Smooth muscle cell of the umbilical artery (primary cell): Measurements from ENCODE around the gene ADPRM. TPM values are rescaled to one million over a fixed set of nuclear protein-coding genes. Genes with fewer than 3 reads are reported as not detected.

Source experiments
- total RNA-seq: library from RNA; depleted of rRNA; stranded (reverse); fragments of >200 nt; gene quantifications from 2 replicates; pipeline ENCODE4 v1.2.3, GENCODE V29; 2014

The ADPRM gene, protein sequence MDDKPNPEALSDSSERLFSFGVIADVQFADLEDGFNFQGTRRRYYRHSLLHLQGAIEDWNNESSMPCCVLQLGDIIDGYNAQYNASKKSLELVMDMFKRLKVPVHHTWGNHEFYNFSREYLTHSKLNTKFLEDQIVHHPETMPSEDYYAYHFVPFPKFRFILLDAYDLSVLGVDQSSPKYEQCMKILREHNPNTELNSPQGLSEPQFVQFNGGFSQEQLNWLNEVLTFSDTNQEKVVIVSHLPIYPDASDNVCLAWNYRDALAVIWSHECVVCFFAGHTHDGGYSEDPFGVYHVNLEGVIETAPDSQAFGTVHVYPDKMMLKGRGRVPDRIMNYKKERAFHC
- 10.8 and 19.0 TPM in 2 replicates for total RNA-seq

DNA sequence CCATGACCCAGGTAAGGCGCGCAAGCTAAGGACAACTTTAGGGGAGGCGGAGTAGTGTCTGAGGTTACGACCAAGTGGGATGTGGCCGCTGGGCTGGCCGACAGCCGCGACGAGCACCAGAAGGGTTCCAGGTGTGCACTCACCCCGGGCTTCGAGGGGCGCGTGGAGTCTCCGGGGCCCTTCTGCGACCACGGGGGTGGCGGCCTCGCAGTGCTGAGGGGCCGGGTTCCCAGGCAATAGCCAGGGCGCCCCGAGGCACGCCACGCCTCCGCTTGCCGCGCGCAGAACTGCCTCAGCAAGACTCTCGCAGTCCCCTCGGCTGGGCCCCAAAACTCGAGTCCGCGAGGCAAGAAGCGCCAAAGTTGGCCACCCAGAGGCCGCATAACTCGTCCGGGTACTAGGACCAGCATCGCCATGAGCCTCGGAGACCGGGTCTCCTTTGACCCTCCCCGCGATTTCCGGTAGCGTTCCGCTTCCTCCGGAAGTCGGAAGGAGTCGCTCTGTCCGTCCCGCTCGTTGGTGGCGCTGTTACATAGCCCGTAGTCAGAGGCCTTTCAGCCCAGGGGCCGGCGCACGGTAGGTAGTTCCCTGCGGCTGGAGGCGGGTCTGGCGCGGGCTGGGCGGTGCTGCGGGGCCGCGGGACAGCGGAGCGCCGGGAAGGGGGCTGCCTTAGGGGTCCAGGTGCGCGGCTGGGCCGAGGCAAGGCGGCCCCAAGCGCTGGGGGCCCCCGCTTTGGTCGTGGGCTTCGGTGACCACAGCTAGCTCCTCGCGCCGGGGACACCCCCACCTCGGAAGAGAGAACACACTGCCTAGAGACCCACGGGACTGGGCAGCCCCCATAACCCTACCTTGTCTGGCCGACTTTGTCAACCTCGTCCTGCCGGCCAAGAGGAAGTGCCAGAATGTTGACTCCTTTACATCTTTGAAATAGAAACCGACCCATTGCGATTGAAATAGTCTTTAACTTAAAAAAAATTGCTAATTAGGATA lies at the start of gene ADPRM, which contains the start of gene SCO1:
TSS of gene ADPRM (plus strand) at position 503 of the 990 bp plus-strand sequence. CDS start 7,333 bp downstream, outside the sequence.
TSS of gene SCO1 (minus strand) at position 442 of the 990 bp plus-strand sequence. CDS start at position 416, 26 bp downstream.

DNA sequence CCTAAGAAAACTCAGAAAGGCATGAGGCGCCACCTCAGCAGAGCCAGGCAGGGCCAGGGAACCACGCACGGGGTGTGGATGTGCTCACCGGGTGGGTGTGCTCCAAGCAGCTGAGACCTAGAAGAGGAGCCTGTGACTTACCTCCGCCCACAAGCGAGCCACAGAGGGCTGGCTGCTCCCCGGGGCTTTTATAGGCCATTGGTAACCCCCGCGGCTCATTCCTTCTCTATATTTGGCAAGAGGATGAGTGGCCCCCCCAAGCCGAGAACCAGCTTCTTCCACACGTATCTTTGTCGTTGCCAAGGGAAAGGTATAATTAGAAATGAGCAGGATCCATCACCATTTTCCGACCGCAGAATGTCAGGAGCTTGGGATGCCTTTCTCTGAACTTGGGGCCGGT lies 40.2 kb upstream of the ADPRM start, which contains the start of gene MYH3:
TSS of gene MYH3 (minus strand) at position 162 of the 400 bp plus-strand sequence. CDS start 2,245 bp downstream, outside the sequence.

DNA sequence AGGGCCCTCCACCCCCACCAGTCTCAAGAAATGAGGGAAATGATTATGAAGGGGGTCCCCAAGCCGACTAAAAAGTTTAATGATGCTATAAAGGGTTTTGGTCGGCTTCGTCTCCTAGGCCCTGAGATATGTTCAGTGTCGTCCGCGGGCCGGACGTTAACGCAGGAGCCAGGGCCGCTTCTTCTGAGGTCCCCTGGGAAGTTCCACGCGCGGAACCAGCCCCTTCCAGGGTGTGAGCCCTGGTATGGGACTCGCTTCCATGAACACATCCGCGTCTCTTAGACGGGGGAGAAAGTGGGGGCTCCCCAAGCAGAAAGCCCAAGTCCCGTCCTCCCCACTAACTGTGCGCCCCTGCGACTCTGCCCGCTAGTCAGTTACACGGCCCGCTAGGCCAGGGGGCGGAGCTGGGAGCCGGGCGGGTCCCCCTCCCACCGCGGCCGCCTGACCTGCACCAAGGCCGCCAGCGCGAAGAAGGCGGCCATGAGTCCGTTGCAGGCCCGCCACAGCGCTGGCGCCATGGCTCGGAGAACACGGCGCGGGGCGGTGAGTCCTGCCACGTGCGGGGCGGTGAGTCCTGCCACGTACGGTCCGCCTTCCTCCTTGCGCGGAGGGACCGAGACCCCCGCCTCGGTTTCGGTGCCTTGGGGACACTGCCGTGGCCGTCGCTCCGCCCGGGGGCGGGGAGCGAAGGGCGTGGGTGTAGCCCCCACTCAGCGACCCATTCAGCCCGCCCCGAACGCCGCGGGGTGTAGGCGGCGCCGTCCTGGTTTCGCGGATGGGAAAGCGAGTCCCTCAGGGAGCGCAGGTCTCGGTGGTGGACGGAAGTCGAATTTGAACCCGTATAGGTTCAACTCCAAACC lies 32.2 kb downstream of the ADPRM start, which contains the start of gene TMEM220:
TSS of gene TMEM220 (minus strand) at position 690 of the 860 bp plus-strand sequence. CDS start at position 518, 172 bp downstream.

Other genes with a start within 250 kb of the ADPRM start
- under 0.01 TPM in 1 of 2 replicates, not detected in the other for gene MYH4, start 228.0 kb upstream of the ADPRM start, total RNA-seq
- under 0.01 and 0.09 TPM in 2 replicates for gene MYH1, start 179.1 kb upstream of the ADPRM start, total RNA-seq
- under 0.01 and 0.97 TPM in 2 replicates for gene MYH2, start 147.9 kb upstream of the ADPRM start, total RNA-seq
- gene MYH3, start 40.3 kb upstream of the ADPRM start, total RNA-seq = 1.2 and 1.5 TPM in 2 replicates
- gene SCO1, start 61 bp upstream of the ADPRM start, total RNA-seq = 25.2 and 35.3 TPM in 2 replicates
- 0.69 and 1.2 TPM in 2 replicates for gene TMEM220, start 32.4 kb downstream of the ADPRM start, total RNA-seq
- not detected in 2 replicates for gene TMEM238L, start 106.5 kb downstream of the ADPRM start, total RNA-seq
- gene PIRT, start 140.5 kb downstream of the ADPRM start, total RNA-seq = not detected in 2 replicates